GM12878 (cell line): ENCODE results near the gene POU2F3. TPM values are rescaled to one million over a fixed set of nuclear protein-coding genes. Genes with fewer than 3 reads are reported as not detected.

Experiments used
- ATAC-seq: fragments of 200-7000 bp; cut with Tn5 transposase; 3 replicates; pipeline ENCODE4 v1.9.1; 2020; ENCODE audit warnings: mild to moderate bottlenecking, moderate library complexity
- BruUV-seq: library from RNA; stranded (reverse); fragments of 400-500 nt; replicated peaks from 2 replicates; lab custom pipeline; 2021; lab: Mats Ljungman, UMichigan
- CTCF ChIA-PET: fragments of 300-600 bp; sonication (Branson Sonifier 250); formaldehyde crosslinking; extraction: SDS; loops from one replicate; lab custom pipeline; 2021; ENCODE audit warnings: inconsistent platforms; lab: Yijun Ruan, JAX
- POLR2A ChIA-PET: fragments of 350-600 bp; formaldehyde crosslinking; extraction: SDS; loops from one replicate; lab custom pipeline; 2021; ENCODE audit warnings: inconsistent platforms; lab: Charles Lee
- RAD21 ChIA-PET: fragments of 300-600 bp; sonication (Branson Sonifier 250); formaldehyde crosslinking; loops from one replicate; lab custom pipeline; 2023; ENCODE audit warnings: antibody characterized with exemption; ENCODE audit not compliant: unreplicated experiment; lab: Charles Lee
- SMC1A ChIA-PET: fragments of 300-600 bp; sonication (Branson Sonifier 250); formaldehyde crosslinking; loops from one replicate; lab custom pipeline; 2023; ENCODE audit not compliant: unreplicated experiment, uncharacterized antibody; lab: Charles Lee
- DNase-seq: peaks from one replicate; pipeline ENCODE4 v3.0.0-alpha.2; 2011; ENCODE audit warnings: low read depth, low spot score
- FAIRE-seq: peaks from 3 replicates; lab custom pipeline; 2011; peaks lifted over from hg19 to GRCh38; lab: Jason Lieb, UNC
- H2AFZ ChIP-seq: 2 replicates; pipeline ENCODE4 v1.6.0; 2011; ENCODE audit warnings: low read depth, low read length, control low read depth; ENCODE audit not compliant: control insufficient read depth
- H3K27ac ChIP-seq: 2 replicates; pipeline ENCODE4 v1.5.1; 2011; ENCODE audit warnings: control low read depth; ENCODE audit not compliant: control insufficient read depth, insufficient read depth
- H3K27me3 ChIP-seq, 2 experiments: replicated peaks in 1 of 2; 2 replicates each; pipeline versions ENCODE4 v1.6.0 to v1.6.1; 2011; ENCODE audit warnings: low read length in 1 of 2; ENCODE audit not compliant: control insufficient read depth in 2 of 2, insufficient read depth in 2 of 2
- H3K36me3 ChIP-seq, 2 experiments: 2 replicates each; pipeline ENCODE4 v1.5.1; 2011; ENCODE audit warnings: low read length in 1 of 2; ENCODE audit not compliant: control insufficient read depth in 2 of 2, insufficient read depth in 2 of 2
- H3K4me1 ChIP-seq: 2 replicates; pipeline ENCODE4 v1.6.1; 2011; ENCODE audit warnings: mild to moderate bottlenecking, low read length, moderate library complexity, mixed read lengths; ENCODE audit not compliant: control insufficient read depth, insufficient read depth
- H3K4me2 ChIP-seq: 2 replicates; pipeline ENCODE4 v1.6.0; 2011; ENCODE audit warnings: control low read depth; ENCODE audit not compliant: control insufficient read depth, insufficient read depth
- H3K4me3 ChIP-seq: fragments of 200-600 bp; sonication (generic); 2 replicates; pipeline ENCODE4 v1.5.1; 2016
- H3K79me2 ChIP-seq: 2 replicates; pipeline ENCODE4 v1.6.0; 2011; ENCODE audit warnings: low read length; ENCODE audit not compliant: control insufficient read depth, insufficient read depth
- H3K9ac ChIP-seq: 2 replicates; pipeline ENCODE4 v1.8.0; 2011; ENCODE audit warnings: low read length, control low read depth, mixed read lengths; ENCODE audit not compliant: control insufficient read depth, insufficient read depth
- H3K9me3 ChIP-seq: replicated peaks from 3 replicates; pipeline ENCODE4 v1.5.1; 2011; ENCODE audit warnings: mild to moderate bottlenecking, low read length; ENCODE audit not compliant: control insufficient read depth, insufficient read depth
- H4K20me1 ChIP-seq: 2 replicates; pipeline ENCODE4 v1.6.0; 2011; ENCODE audit not compliant: control insufficient read depth, insufficient read depth
- CREB1 ChIP-seq: IDR thresholded peaks from 2 replicates; pipeline ENCODE4 v1.6.1; 2012; ENCODE audit warnings: low read depth, mild to moderate bottlenecking, inconsistent platforms
- KAT2A ChIP-seq: conservative IDR thresholded peaks from 2 replicates; pipeline ENCODE4 v1.6.1; 2011; ENCODE audit warnings: low read depth, low read length; ENCODE audit not compliant: control insufficient read depth
- KDM1A ChIP-seq: fragments of 200-600 bp; sonication (generic); IDR thresholded peaks from 2 replicates; pipeline ENCODE4 v1.6.1; 2016; ENCODE audit warnings: borderline replicate concordance
- MTA3 ChIP-seq: IDR thresholded peaks from 2 replicates; pipeline ENCODE4 v1.6.1; 2012; ENCODE audit warnings: low read length, inconsistent platforms, borderline replicate concordance
- NR2C1 ChIP-seq: fragments of 450-650 bp; IDR thresholded peaks from 2 replicates; pipeline ENCODE4 v1.6.1; 2017; ENCODE audit warnings: antibody characterized with exemption, mild to moderate bottlenecking, moderate library complexity
- SMARCA5 ChIP-seq: fragments of 450-650 bp; IDR thresholded peaks from 2 replicates; pipeline ENCODE4 v1.6.1; 2017; ENCODE audit warnings: mild to moderate bottlenecking
- YY1 ChIP-seq: IDR thresholded peaks from 2 replicates; pipeline ENCODE4 v1.6.1; 2011; ENCODE audit warnings: low read depth, mild to moderate bottlenecking, low read length
- WGBS: methylation state at CpG from one replicate; pipeline ENCODE4 v1.1.6; 2016; ENCODE audit warnings: low lambda C conversion rate; ENCODE audit not compliant: insufficient replicate concordance, insufficient coverage; ENCODE audit errors: missing lambda C conversion rate; 5-methylcytosine and 5-hydroxymethylcytosine counted together
- in situ Hi-C: fragments of 300-500 bp; cut with MboI; formaldehyde crosslinking; loops from 9 replicates; pipeline ENCODE4 v1.14.3; 2018; ENCODE audit warnings: mixed read lengths
- intact Hi-C: fragments of 100-400 bp; cut with micrococcal nuclease; formaldehyde crosslinking; loops from one replicate; pipeline ENCODE4 v1.14.2; 2022; ENCODE audit not compliant: unreplicated experiment
- polyA plus RNA-seq, 11 experiments: library from polyadenylated mRNA; depleted of rRNA in 4 of 11; unstranded in 6 of 11; stranded (reverse) in 5 of 11; fragments of >200 nt; fragmentation: Nextera tagmentation in 4 of 11; fragmentation: Illumina TruSeq in 1 of 11; extraction: Ambion mirVana in 4 of 11; extraction: Trizol in 1 of 11; gene quantifications; 1 replicate in 1 of 11; 2 replicates in 10 of 11; pipeline versions ENCODE4 v1.2.1 to v1.2.3, GENCODE V29; 2011 to 2016; ENCODE audit warnings: inconsistent platforms in 2 of 11, missing spikeins in 2 of 11, low read depth in 1 of 11
- total RNA-seq, 4 experiments: library from RNA; depleted of rRNA in 3 of 4; stranded (reverse); fragments of >200 nt in 3 of 4; fragmentation: Illumina TruSeq in 1 of 4; extraction: Trizol in 1 of 4; gene quantifications; 2 replicates each; pipeline versions ENCODE4 v1.2.1 to v1.2.3, GENCODE V29; 2013 to 2021
- TF ChIP-seq, protein P1 (sequence below): fragments of 450-650 bp; IDR thresholded peaks from 2 replicates; pipeline ENCODE4 v1.6.1; 2016; ENCODE audit warnings: mild to moderate bottlenecking, moderate library complexity, borderline replicate concordance
- TF ChIP-seq, protein P2 (sequence below): fragments of 450-650 bp; formaldehyde crosslinking; IDR thresholded peaks from 2 replicates; pipeline ENCODE4 v1.5.0; 2022; ENCODE audit warnings: mild to moderate bottlenecking, missing genetic modification characterization
- TF ChIP-seq, protein P3 (sequence below): fragments of 450-650 bp; formaldehyde crosslinking; IDR thresholded peaks from 2 replicates; pipeline ENCODE4 v1.4.0; 2022; ENCODE audit warnings: mild to moderate bottlenecking, moderate library complexity

POU2F3 gene
- total and polyA plus RNA-seq, 10 of the 15 experiments (the other 5 are each of a cell fraction or from before 2014, with no cell fraction given): 0.09 to 4.4 (median 0.33) TPM

DNA sequence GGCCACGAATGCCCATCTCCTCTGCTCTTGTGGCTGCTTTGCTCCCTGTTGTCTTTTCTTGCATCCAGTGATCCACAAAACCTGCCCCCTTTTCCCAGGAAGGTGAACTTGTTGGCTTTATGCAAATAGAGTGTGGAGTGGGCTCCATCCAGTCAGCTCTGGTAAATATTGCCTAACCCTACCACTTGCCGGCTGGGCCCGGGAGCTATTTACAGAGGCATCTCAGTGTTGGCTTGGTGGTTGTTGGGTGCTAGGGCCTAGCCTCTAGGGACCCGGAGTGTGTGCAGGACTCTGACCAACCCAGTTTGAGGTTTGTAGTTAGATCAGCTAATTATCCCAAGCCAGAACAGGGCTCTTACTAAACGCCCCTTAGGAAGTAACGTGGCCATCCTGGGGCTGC lies 44.3 kb downstream of the POU2F3 start (continued):
- TF ChIP-seq KDM1A (no peak), CREB1 (no peak), NR2C1 (no peak)
- TF ChIP-seq, all 136 proteins: peak for 0

DNA sequence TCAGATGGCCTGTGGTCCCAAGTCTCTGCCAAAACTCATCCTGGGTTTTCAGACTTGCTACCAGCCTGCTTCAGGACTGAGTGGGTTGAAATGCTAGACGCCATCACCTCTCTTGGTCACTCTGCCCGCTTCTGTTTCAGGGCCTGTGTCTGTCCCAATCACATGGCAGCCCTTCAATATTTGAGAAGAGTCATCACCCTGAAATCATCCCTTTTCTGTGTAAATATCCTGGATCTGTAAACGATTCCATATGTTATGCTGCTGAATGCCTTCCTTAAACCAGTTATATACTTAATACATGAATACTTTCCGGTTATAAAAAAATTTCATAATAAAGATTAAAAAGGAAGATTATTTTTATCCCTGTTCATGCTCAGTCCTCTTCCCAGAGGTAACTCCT lies 45.3 kb downstream of the POU2F3 start:
- POLR2A ChIA-PET: no interaction called here
- TF ChIP-seq, protein P1, sequence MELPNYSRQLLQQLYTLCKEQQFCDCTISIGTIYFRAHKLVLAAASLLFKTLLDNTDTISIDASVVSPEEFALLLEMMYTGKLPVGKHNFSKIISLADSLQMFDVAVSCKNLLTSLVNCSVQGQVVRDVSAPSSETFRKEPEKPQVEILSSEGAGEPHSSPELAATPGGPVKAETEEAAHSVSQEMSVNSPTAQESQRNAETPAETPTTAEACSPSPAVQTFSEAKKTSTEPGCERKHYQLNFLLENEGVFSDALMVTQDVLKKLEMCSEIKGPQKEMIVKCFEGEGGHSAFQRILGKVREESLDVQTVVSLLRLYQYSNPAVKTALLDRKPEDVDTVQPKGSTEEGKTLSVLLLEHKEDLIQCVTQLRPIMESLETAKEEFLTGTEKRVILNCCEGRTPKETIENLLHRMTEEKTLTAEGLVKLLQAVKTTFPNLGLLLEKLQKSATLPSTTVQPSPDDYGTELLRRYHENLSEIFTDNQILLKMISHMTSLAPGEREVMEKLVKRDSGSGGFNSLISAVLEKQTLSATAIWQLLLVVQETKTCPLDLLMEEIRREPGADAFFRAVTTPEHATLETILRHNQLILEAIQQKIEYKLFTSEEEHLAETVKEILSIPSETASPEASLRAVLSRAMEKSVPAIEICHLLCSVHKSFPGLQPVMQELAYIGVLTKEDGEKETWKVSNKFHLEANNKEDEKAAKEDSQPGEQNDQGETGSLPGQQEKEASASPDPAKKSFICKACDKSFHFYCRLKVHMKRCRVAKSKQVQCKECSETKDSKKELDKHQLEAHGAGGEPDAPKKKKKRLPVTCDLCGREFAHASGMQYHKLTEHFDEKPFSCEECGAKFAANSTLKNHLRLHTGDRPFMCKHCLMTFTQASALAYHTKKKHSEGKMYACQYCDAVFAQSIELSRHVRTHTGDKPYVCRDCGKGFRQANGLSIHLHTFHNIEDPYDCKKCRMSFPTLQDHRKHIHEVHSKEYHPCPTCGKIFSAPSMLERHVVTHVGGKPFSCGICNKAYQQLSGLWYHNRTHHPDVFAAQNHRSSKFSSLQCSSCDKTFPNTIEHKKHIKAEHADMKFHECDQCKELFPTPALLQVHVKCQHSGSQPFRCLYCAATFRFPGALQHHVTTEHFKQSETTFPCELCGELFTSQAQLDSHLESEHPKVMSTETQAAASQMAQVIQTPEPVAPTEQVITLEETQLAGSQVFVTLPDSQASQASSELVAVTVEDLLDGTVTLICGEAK: no peak
- TF ChIP-seq YY1 (no peak), KAT2A (no peak), MTA3 (no peak), SMARCA5 (no peak)
- TF ChIP-seq, protein P2, sequence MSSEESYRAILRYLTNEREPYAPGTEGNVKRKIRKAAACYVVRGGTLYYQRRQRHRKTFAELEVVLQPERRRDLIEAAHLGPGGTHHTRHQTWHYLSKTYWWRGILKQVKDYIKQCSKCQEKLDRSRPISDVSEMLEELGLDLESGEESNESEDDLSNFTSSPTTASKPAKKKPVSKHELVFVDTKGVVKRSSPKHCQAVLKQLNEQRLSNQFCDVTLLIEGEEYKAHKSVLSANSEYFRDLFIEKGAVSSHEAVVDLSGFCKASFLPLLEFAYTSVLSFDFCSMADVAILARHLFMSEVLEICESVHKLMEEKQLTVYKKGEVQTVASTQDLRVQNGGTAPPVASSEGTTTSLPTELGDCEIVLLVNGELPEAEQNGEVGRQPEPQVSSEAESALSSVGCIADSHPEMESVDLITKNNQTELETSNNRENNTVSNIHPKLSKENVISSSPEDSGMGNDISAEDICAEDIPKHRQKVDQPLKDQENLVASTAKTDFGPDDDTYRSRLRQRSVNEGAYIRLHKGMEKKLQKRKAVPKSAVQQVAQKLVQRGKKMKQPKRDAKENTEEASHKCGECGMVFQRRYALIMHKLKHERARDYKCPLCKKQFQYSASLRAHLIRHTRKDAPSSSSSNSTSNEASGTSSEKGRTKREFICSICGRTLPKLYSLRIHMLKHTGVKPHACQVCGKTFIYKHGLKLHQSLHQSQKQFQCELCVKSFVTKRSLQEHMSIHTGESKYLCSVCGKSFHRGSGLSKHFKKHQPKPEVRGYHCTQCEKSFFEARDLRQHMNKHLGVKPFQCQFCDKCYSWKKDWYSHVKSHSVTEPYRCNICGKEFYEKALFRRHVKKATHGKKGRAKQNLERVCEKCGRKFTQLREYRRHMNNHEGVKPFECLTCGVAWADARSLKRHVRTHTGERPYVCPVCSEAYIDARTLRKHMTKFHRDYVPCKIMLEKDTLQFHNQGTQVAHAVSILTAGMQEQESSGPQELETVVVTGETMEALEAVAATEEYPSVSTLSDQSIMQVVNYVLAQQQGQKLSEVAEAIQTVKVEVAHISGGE (CRISPR knock-in tag): no peak
- TF ChIP-seq, protein P3, sequence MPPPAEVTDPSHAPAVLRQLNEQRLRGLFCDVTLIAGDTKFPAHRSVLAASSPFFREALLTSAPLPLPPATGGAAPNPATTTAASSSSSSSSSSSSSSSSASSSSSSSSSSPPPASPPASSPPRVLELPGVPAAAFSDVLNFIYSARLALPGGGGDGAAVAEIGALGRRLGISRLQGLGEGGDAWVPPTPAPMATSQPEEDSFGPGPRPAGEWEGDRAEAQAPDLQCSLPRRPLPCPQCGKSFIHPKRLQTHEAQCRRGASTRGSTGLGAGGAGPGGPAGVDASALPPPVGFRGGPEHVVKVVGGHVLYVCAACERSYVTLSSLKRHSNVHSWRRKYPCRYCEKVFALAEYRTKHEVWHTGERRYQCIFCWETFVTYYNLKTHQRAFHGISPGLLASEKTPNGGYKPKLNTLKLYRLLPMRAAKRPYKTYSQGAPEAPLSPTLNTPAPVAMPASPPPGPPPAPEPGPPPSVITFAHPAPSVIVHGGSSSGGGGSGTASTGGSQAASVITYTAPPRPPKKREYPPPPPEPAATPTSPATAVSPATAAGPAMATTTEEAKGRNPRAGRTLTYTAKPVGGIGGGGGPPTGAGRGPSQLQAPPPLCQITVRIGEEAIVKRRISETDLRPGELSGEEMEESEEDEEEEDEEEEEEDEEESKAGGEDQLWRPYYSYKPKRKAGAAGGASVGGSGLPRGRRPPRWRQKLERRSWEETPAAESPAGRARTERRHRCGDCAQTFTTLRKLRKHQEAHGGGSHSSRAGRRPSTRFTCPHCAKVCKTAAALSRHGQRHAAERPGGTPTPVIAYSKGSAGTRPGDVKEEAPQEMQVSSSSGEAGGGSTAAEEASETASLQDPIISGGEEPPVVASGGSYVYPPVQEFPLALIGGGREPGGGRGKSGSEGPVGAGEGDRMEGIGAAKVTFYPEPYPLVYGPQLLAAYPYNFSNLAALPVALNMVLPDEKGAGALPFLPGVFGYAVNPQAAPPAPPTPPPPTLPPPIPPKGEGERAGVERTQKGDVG (CRISPR knock-in tag): no peak

More for the DNA sequence above, 45.3 kb downstream of the POU2F3 start:
- no peaks in the 10 kb centered on the region for H3K36me3 ChIP-seq
- in situ Hi-C loops (no loop called here), intact Hi-C loops (no loop called here)
- 55% methylated on average over 4 of the region's 4 CpGs for WGBS
- ChIA-PET RAD21 (no interaction called here), CTCF (no interaction called here), SMC1A (no interaction called here)
- FAIRE-seq (no peak), ATAC-seq (no peak), DNase-seq (no peak)
- H4K20me1 ChIP-seq: no peaks in the 10 kb centered on the region
- BruUV-seq: no TSS peak
- H3K9ac ChIP-seq: no peak overlapping the region
- no peak overlapping the region for H3K4me3 ChIP-seq
- H2AFZ ChIP-seq: no peak overlapping the region
- H3K27ac ChIP-seq: no peak overlapping the region
- no peaks in the 10 kb centered on the region; the same call in 2 of the 3 replicates for H3K9me3 ChIP-seq
- H3K4me1 ChIP-seq: no peaks in the 10 kb centered on the region
- no peaks in the 10 kb centered on the region for H3K79me2 ChIP-seq
- H3K27me3 ChIP-seq: no peaks in the 10 kb centered on the region; a peak in 2 of 4 replicates
- no peak overlapping the region for H3K4me2 ChIP-seq
